GM21786 (cell line): ENCODE results near the gene CNTNAP4.

ENCODE experiments used
- ATAC-seq: cut with Tn5 transposase; IDR thresholded peaks from one replicate; pipeline ENCODE4 v1.9.1; 2021; ENCODE audit not compliant: unreplicated experiment

The CNTNAP4 gene

DNA sequence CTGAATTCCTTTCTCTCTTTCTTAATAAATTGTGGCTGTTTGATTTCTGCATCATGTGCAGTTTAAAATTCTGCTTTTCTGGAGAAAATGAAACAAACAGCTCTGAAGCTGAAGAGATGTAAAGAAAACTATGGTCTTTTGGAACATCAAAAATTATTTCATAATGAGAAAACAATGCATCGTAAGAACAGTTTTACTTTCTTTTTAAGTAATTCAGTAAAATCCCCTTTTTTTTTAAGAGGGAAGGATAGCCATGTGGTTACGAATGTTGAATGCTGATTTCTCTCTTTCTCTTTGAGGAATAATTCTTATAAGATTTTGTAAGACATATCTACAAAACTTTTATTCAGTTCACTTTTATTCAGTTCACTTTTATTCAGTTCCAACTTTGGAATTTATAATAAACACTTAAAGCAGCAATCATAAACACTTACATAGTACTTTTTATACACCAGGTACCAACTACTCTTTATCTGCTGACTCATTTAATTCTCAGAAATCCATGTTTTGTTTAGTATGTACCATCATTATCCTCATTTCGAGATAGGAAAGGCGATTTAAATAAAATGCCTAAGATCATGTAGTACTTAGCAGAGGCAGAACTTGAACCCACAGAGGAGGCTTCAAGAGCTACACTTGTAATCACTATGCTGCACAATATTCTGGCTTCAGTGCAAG, 26.6 kb downstream of the CNTNAP4 start:
- ATAC-seq = no peak

DNA sequence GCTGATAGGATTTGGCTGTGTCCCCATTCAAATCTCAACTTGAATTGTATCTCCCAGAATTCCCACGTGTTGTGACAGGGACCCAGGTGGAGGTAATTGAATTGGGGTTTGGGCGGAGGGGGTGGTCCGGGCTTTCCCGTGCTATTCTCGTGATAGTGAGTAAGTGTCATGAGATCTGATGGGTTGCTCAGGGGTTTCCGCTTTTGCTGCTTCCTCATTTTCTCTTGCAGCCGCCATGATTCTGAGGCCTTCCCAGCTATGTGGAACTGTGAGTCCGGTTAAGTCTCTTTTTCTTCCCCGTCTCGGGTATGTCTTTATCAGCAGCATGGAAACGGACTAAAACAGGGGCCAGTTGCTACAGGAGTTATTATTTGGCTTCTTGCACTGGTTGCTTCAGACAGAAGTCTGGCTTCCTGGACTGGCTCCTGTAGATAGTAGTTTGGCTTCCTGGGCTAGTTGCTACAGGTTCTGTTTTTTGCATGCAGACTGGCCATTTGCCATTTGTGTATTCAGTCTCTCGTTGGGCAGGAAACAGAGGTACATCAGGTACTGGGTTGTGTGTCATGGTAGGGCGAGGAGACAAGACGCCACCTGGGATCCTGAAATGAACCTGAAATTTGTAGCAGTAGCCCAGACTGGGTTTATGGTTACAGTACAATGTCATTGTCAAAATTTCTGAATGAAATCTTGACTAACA, 32.6 kb downstream of the CNTNAP4 start:
- ATAC-seq = no peak

DNA sequence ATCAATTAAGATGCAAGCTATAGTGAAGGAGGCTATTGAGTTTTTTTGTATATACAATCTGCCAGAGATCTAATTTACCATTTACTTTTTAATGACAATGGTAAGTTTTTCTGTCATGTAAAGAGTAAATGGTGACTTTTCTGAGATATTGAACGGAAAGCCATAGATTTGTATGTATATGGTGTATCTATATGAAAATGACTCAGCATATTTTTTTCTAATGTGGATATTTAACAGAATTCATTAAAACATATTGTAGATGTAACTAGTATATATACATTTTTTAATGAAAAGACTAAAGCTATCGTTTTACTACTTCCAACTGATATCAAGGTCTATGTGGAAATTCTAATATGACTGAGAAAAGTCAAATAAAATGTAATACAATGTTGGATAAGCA, 34.1 kb downstream of the CNTNAP4 start:
- no peak for ATAC-seq

DNA sequence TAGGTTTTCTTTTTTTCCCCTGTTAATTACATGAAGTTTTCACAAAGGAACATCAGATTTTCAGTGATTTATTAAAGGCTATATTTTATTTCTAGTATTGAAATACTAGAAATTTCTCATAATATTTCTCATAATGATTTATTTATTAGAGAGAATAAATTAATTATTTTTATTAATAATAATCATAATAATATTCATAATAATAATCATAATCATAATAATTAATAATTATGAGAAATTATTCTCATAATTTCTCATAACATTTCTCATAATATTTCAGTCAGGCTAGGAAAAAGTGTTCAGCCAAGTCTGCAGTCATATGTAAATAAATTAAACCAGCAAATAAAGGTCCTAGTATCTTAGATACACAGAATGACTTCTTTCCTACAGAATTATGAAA, 41.4 kb downstream of the CNTNAP4 start:
- ATAC-seq = no peak

DNA sequence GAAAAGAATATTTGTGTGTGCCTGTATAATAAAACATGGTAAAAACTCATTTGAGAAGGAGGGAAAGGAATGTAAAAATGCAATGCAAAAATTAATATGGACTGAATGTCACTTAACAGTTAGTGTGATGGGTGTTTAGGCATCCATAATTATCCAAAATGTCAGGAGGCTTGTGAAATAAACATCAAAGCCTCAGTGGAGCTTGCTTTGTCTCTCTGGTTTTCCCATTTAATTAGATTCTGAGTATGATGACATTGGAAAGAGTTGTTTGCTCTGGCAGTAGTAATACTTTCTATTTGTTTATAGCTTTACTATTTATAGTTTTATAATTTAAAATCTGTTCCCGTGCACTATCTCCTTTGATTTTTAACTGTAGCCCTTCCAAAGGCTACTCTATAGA, 51.9 kb downstream of the CNTNAP4 start:
- ATAC-seq = no peak

DNA sequence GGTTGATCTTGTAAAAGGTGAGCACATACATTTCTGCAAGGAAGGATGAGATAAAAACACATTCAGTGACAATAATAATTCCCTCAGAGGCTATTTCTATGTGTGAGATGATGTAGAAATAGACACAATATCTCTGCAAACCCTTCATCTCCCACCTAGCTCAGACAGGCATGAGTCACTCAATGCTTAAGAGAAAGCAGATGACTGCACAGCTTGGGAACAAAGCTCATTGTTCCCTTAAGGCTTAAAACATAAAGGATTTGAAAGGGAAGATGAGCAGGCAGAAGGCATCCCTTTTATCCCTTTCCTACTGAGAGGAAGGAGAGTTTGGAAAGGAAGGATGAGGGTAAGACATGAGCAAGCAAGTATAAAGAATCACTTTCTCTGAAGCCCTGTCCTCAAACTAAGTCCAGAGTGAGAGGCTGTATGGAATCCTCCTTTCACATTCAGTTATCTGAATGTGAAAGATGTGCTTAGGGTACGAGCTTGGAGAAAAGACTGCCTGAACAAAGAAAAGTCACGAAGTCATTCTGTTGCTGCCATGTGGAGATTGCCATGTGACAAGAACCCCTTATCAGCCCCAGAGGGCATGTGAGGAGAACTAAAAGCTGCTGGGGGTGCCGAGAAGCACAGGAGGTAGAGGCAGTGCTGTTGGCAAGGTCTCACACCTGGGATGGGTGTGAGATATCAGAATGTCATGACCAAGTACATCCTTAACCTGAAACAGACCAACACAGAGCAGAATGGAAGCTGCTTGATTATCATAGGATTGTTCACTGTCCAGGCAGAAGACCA, 58.2 kb downstream of the CNTNAP4 start:
- ATAC-seq = no peak

DNA sequence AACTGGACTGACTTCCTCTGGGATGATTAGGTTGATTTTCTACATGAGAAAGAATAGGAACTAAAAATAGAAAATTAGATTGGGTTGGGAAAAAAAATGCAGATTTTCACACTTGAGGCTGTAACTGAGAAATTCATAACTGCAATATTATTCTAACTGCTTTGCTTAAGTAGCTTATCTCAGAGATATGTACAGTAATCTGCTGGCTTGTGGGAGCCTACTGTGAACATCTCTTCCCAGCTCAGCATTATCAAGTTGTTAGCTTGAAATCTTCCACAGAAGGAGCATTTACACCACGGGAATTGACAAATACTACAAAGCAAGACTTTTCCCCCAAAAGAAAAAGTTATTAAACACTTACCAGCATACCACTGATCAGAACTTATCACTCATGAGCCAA, 58.9 kb downstream of the CNTNAP4 start:
- ATAC-seq = no peak

DNA sequence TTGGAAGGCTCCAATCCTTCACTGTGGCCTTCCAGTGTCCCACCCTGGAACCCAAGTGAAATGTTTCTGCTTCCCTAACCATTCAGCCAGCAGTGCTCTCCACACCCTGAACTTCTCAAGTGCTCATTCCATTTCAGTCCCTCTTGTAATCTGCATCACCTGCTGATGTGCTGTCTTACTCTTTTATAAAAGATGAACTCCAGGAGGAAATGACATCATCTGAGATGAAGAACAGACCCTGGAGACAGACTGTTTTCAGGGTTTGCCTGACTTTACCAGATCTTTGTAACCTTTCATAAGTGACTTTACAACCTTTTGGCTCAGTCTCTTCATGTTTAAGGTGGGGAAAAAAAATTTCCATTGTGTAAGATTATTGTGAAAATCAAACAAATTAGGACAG, 61.3 kb downstream of the CNTNAP4 start:
- no peak for ATAC-seq

DNA sequence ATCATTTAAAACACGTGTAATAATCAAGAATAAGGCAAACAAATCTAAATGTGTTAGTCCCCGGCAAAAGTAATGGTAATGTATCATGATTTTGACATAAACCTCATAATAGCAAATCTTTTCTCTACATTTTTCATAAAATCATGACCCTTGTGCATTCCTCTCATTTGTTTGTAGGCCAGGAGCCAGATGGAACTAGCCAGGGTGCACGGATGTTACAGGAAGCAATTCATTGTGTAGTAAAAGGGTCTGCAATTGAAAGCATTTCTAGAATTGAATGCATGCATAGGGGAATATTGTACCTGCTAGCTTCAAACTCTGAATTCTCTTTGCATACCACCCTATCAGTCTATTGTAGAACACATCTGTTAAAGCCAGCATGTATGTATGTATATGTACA, 66.6 kb downstream of the CNTNAP4 start:
- no peak for ATAC-seq

DNA sequence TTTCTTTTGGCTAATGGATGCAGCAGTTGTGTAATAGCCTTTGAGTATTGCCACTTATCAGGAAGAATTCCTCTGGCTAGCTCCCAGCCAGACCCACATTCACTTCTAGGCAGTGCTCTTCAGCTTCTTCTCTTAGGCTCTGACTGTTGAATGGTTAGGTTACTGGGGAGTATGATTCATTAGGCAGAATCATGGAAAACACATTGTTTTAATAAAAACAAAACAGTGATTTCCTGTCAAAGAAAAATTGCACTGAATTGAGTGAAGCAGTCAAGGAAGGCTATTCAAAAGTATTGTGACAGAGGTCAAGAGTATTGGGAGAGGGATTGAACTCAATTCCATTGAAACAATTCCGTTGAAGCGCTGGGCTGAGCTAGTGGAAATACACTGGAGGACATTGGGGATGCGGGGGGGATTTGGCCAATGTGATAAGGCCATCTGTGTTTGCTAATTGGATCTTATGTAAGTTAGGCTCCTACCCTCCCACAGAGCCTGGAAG, 68.0 kb downstream of the CNTNAP4 start:
- no peak for ATAC-seq

DNA sequence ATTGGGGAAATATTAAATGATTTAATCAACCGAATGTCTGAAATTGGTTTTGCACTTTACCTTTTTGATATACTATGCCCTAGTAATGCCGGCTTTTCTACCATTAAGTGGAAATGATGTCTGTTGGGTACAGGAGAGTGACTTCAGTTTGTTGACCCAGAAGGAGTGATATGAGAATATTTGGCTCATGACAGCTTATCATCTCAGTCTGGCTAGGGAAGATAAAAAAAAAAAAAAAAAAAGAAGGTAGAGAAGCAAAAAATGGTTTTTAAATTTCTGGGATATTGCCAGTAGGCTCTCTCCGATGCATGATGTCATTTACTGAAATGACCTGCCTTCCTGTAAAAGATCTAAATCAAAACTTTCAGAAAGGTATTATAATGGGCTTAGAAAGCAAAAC, 69.0 kb downstream of the CNTNAP4 start:
- no peak for ATAC-seq

DNA sequence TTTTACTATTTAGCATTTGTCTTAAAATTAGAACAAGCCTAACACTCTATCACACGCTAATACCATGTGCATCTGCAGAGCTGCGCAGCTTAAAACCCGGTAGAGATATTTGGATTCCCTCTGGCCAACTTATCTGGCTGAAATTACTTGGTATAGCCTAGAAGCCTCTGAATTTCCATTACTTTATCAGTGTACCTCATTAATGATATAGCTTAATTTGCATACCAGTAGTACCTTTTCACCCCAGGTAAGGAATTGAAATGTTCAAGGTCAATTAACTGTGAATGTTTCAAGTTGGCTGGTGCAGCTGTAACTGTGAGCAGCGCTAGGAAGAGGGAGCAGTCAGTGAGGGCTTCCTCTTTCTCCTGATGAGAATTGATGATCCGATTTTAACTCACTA, 74.2 kb downstream of the CNTNAP4 start:
- no peak for ATAC-seq

DNA sequence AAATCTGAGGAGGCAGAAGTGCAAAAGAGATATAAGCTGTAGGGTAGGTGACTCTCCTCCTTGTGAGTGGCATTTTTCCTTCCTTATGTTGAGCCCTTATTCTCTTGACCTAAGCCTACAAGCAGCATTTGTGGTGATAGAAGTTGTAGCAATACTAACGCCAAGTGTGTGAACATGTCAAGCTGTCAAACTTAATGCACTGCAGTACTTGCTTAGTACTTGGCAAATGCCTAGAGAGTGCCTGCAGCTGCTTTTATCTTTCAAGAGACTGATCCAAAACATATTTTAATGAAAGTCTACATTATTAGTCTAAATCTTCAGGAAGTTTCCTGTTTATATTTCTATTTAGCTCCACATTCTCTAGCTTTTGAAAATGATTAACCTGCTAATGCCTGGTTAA, 83.2 kb downstream of the CNTNAP4 start:
- no peak for ATAC-seq

DNA sequence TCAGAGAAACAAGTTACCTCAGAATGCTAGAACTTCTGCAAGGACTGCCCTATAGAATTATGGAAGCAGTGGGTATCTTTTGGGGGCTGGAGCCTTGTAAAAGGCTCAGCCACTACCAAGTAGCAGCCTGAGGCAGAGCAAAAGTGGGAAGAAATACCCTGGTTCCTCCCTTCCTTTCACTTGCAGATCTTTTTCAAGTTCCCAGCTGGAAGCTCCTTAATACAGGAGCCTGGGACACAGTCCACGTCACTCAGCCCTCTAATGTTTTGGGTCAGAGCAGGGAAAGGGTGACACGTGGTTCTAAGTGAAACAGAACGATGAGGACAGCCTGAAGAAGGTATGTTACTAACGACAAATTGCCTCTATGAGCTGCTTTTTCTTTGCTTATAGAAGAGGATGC, 93.1 kb downstream of the CNTNAP4 start:
- ATAC-seq = no peak

DNA sequence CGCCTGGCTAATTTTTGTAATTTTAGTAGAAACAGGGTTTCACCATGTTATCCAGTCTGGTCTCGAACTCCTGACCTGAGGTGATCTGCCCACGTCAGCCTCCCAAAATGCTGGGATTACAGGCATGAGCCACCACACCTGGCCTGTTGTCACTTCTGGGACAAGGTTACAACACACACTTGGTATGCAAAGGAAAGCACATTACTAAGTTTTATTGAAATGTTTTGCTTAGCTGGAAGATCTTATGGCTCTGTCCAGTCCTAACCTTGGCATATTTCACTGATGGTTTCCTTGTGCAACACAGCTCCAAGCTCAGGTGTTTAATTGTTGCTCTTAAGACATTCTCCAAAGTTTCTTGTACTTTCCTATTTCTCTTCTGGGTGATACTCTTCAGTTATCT, 94.2 kb downstream of the CNTNAP4 start:
- ATAC-seq = no peak

DNA sequence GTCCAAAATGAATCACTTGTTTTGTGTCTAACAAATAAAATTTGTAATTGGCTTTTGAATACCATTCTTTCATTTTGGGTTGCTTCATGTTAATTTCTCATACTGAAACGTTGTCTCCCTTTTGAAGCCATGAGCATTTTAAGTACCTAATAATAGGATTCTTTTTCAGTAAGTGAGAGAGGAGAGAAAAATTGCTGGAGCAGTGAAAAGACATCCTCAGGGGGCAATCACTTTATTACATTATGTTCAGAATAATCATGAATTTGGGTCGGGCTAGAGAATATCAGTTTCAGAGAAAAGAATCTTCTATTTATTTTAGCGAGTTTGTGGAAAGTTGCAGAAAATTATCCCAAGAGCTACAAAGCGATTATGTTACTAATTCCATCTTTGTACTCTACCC, 96.8 kb downstream of the CNTNAP4 start:
- no peak for ATAC-seq

DNA sequence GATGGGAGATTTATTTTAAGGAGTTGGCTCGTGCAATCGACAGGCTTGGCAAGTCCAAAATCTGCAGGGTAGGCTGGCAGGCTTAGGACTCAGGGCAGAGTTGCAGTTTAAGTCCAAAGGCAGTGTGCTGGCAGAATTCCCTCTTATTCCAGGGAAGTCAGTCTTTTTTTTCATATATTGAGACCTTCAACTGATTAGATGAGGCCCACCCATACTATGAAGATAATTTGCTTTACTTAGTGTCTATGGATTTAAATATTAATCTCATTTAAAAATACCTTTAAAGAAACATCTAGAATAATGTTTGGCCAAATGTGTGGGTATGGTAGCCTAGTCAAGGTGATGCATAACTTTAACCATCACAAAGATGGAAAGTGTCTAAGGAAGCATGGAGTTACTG, 99.8 kb downstream of the CNTNAP4 start:
- no peak for ATAC-seq

DNA sequence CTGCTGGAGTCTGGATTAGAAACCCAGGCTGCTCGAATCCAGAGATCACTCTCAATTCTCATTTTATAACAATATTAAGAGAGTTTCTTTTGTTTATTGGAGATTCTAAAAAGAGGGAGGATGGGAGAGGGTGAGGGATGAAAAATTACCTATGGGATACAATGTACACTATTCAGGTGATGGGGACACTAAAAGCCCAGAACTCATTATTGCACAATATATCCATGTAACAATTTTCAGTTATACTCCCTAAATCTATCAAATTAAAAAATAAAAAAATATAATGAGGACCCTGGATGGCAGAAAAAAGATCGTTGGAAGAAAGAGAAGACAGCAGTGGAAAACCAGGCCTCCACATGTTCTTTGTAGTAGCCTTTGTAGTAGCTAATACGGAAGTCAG, 100.8 kb downstream of the CNTNAP4 start:
- ATAC-seq = no peak

DNA sequence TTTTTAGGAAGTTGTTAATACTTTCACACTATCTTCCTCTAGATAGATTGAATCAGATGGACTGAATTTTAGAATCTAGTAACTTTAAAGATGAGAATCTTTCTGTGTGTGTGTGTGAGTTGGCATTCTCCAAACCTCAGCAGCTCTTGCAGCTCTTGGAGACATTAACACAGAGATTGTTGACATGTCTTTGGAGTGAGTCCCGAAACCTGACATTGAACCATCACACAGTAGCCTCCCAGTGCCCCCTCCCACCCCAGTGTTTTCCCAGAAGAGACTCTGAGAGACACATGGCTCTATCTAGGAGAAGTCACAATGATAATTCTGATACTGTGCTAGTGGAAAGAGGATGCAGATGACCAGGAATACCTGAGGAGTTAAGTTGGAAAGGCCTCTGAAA, 103.9 kb downstream of the CNTNAP4 start:
- no peak for ATAC-seq

DNA sequence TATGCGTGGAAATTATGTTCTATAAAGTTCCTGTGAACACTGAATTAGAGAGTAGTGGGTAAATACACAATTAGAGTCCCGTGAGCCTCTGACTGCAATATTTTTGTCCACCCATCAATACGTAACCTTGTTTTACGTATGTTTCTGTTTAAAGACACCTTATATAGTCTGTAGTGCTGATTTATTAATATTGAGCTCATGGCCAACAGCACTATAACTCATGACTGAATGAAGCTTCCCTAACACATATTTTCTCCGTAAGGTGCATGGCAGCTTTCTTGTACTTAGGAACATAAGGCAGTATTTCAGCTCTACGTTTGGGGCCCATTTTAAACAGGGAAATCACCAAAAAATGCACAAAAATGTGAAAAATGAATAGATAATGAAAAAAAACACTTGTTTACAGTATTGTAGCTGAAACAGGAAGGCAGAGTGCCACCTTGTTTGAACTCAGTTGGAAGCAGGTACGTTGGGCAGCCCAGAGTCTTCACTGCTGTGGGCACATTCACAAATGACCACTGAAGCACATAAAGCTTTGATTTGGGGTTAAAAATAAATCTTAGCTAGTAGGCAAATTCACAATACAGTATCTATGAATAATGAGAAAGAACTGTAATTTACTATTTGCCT, 108.5 kb downstream of the CNTNAP4 start:
- ATAC-seq = no peak

DNA sequence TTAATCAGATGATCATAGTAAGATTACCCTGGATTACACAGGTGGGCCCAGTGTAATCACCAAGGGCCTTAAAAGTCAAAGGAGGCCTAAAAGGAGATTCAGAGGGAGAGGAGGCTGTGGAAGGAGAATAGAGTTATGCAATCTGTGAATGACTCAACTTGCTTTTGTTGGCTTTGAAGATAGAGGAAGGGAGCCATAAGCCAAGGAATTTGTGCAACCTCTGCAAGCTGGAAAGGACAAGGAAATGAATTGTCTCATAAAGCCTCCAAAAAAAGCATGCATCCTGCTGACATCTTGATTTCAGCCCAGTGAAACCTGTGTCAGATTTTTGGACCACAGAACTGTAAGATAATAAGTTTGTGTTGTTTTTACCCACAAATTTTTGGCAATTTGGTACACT, 109.6 kb downstream of the CNTNAP4 start:
- no peak for ATAC-seq

DNA sequence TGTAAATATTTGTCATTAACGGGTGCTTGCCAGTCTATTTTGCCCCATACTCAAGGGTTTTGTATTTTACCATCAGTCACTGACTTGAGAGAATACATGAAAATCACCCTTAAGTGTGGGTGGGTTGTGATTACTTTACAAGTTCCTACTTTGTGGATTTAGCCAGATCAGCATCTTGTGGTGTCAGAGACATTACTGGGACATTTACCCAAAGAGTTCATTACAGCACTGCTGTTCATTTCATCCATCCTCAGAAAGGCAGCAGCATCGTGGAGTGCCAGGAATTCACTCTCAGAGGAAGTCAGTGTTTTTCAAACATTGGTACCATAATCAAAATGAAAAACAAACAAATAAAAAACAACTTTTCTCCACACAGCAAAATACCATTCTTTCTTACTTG, 110.8 kb downstream of the CNTNAP4 start:
- no peak for ATAC-seq
